Measurements from ENCODE around the gene MALRD1.
"Not testable (repeated sequence)": the region's sequence is repeated elsewhere in the genome, so short reads cannot be mapped to it uniquely, and the experiment has no call there.

The MALRD1 gene

DNA sequence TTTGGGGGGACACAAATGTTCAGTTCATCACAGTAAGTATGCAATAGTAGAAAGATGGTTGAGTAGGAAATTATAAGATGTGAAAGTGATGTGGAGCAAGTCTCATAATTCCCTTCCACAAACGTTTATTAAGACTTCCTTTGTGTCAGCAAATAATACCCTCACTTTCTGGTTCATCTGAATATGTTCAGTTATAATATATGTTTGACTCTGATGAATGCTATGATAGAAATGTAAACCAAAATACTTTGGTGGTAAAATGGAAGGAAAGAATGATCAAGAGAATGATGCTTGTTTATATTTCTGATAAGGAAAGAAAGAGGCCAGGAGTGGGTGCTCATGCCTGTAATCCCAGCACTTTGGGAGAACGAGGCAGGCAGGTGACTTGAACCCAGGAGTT is 655.9 kb downstream of the MALRD1 start:
- no peak for DNase-seq (ENCODE audit: low read depth in 4 of 4, low spot score in 1 of 4)

DNA sequence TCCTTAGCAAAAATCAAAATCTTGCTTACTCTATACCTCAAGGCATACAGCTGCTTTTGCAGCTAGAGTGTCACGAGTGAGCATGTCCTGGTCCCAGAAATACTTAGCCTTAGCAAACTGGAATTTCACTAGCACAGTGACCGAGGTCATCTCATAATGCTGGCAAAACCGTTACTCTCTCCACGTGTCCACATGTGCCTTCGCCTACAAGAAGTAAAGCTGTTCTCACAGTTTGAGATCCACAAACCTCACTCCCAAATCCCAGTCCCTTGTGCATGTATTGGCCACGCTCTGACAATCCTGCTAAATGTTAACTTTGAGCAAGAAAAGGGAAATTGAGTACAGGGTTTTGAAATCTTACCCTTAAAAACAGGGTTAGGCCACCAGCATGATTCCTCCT is 656.6 kb downstream of the MALRD1 start:
- no peak for DNase-seq (ENCODE audit: low read depth in 4 of 4, low spot score in 1 of 4)

DNA sequence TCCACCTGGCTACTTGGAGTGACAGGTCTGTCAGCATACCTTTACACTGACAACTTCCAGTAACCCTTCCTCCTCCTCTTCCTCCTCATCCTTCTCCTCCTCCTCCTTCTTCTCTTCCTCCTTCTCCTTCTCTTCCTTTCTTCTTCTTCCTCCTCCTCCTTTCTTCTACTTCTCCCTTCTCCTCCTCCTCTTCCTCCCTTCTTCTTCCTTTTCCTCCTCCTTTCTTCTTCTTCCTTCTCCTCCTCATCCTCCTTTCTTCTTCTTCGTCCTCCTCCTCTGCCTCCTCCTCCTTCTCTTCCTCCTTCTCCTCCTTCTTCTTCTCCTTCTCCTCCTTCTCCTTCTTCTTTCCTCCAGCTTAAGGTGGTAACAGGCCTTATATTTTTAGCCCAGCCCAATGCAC is 658.3 kb downstream of the MALRD1 start:
- DNase-seq (ENCODE audit: low read depth in 4 of 4, low spot score in 1 of 4): no peak

DNA sequence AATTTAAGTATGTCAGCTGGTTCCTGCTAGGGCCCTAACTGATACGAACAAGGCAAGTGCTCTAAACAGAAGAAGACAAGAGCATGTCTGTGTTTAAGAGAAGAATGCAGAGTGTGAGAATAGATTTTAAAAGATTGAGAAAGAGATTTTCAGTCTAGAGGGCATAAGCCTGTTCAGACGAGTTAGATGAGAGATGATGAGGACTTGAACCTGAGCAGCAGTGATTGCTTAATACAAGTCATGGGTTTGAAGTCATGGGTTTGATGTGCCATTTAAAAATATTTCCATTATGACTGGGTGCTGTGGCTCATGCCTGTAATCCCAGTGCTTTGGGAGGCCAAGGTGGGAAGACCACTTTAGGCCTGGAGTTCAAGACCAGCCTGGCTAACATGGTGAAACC is 658.8 kb downstream of the MALRD1 start:
- no peak for DNase-seq (ENCODE audit: low read depth in 4 of 4, low spot score in 1 of 4)

DNA sequence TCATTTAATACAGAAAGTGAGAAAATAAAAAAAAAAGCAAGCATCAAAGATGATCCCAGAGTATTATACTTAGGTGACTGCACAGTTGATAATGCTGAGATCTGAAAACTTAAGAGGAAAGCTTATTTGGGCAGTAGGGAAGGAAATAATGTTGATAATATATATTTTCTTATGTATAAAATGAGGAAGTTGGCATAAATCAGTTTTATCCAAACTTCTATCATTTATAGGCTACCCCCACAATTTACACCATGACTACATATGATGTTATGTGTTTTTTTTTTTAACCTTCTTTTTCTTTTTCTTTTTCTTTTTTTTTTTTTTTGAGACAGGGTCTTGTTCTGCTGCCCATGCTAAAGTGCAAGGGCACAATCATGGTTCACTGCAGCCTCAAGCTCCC is 659.4 kb downstream of the MALRD1 start:
- DNase-seq (ENCODE audit: low read depth in 4 of 4, low spot score in 1 of 4): no peak

DNA sequence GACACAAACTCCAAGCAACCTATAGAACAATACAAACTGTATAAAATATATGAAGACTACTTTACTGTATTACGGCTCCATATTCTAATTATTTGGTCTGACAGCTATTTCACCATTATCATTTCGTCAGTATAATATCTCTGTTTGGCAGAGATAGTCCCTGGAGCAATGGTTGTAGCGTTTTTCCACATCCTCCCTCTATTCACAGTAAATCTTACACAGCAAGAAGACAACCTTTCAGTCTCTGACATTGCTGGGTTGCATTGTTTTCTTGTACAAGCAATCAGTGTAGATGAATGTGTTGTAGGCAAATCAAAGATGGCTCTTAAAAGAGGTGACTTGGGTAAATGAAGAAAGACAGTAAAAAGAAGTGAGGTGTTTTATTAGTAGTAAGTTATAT is 662.0 kb downstream of the MALRD1 start:
- DNase-seq (ENCODE audit: low read depth in 4 of 4, low spot score in 1 of 4): no peak

DNA sequence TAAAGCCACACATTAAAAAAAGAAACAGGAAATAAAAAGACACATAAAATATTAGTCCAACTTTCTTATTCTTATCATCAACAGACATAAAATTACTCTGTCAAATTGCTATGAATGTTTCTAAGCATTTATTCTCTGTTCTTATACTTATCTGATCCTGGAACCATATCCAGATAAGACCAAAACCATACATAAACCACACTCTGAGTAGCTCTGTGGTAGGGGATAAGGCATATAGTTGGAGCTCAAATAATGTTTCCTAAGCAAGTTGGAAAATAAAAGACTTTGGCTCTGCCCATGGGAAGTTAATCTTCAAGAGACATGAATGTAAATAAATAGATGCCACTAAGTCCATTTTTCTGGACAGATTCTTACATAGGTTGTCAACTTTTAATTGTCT is 664.6 kb downstream of the MALRD1 start:
- DNase-seq (ENCODE audit: low read depth in 4 of 4, low spot score in 1 of 4): no peak

DNA sequence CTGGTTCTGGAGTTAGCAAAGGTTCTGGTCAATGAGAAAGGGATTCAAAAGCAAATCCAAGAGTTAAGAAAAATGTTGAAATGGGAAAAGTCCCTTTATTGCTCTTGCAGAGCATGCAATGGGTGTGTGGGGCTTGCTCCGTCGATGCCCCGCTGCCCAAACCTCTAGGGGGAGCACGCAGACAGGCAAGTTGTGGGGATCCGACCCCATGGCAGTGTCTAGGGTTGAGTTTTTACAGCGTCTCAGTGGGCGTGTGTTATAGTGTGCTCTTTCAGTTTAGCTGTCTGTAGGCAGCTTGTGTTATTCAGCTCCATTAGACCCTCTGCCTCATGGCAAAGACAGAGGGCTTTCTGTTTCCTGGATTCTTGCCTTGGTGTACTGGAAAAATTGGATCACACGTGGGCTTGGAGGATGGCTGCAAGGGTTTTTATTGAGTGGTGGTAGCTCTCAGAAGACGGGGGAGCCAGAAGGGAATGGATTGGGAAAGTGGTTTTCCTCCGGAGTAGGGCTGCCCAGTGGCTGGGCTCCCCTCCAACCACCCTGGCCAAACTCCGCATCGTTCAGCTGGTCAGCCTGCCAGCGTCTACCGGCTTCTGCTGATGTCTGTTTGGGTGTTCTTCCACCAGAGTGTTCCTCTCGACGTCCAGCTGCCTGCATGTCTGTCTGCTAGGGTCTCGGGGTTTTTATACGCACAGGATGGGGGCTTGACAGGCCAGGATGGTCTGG is 665.4 kb downstream of the MALRD1 start:
- DNase-seq (ENCODE audit: low read depth in 4 of 4, low spot score in 1 of 4): no peak

DNA sequence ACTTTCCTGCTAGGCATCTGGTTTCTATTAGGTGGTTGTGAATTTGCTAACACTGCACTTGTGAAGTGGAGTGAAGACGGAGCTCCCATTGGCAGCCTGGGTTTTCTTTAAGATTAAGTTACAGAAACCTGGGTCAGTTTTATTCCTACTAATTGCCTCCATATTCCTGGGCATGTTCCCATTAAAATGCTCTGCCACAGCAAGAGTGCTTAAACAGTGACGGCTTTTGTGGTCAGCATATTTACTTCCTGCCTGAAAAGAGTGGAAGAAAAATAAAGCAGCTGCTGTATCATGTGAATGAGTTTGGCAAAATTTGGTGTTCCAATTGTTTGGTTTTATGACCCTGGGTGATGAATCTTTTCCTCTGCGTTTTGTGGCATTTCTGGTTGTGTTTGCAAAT is 670.7 kb downstream of the MALRD1 start:
- DNase-seq (ENCODE audit: low read depth in 4 of 4, low spot score in 1 of 4): no peak

DNA sequence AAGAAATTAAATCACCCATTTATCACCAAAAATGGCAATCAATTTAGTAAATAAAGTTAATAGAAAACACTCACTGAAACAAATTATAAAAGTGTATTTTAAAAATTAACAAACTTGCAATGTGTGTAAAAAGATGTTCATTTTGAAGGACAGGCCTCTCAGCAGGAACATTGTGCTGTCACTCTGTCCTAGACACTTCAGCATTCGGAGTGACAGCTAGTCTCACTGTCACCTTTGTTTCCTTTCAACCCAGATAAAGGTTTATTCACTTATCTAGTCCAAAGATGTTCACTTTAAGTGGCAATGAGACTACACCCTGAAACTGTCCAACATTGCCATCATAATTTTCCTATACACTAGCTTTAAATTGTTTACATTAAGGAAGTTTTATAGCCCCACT is 675.7 kb downstream of the MALRD1 start:
- DNase-seq (ENCODE audit: low read depth in 4 of 4, low spot score in 1 of 4): no peak

DNA sequence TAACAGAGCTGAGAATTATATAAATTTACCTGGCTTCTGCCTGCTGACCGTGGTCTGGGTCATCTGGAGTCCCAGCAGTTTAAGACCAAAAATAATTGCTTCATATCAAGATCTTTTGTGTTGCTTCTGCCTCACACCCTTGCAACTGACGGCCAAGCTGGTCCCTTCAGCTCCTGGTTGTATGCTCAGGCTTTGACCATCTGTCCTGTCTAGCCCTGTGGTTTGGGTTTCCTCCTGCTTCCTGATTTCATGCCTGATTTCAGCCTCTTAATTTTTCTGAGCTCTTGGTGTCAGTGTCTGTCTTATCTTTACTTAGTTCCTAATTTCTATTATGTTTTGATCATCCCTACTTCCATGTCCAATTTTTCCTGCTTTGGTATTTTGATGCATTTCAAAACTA is 679.8 kb downstream of the MALRD1 start:
- no peak for DNase-seq (ENCODE audit: low read depth in 4 of 4, low spot score in 1 of 4)

DNA sequence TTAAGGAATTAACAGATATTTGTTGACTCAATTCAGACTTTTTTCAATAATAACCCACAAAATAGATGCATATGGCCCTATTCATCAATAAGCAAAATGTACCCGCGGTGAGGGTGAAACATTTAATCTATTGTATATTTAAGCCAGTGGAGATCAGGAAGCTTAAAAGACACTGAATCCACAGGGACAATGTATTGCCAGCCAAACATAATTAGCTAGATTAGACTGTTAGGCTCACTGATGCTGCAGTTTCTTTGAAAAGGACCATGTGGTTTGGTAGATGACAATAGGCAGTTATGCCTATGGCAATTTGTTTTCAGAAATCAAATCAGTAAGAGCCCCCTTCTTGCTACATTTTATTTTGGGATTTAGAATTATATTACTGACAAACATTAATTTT is 680.4 kb downstream of the MALRD1 start:
- no peak for DNase-seq (ENCODE audit: low read depth in 4 of 4, low spot score in 1 of 4)

DNA sequence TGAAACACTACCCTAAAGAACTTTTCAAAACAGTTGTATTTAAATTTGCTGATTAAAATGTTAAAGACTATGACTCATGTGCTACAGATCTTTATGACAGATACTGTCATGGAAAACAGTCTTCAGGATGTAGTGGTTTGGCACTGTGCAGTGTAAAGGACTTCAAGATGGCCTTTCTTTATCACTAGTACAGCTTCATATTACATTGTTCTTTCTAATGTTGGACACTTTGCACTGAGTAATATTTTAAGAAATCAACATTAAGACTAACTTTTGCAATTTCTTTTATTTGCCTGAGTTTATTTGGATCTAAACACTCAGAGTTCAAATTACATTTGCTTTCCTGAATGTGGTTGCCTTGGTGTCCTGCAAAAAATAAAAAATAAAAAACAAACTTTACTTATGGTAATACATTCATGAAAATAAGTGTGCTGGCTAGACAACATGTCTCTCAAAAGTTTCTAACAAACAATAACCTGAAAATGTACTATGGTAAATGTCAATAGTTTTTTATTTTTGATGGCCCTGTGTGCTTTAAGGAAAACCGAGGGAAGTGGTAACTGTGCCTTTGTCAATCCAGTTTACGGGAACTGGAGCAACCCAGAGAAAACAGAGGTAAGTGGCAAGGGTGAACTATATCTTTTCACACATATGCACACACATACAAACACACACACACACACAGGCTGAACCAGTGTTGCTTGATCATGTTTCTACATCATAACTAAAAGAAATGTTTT is 681.7 kb downstream of the MALRD1 start:
- DNase-seq (ENCODE audit: low read depth in 4 of 4, low spot score in 1 of 4): no peak

DNA sequence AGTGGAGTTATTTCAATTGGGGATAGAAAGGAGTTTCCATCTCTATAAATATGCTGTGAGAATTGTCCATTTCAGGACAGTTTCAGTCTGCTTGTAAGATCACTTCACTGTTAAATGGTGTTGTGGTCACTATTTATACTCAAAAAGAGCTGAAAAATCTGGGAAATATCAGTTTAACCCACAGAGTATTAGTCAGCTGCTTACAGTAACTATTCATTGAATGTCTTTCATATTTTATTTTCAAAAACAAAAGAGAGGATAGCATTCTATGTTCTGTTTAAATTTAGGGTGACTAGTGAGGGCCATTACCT is 682.3 kb downstream of the MALRD1 start:
- no peak for DNase-seq (ENCODE audit: low read depth in 4 of 4, low spot score in 1 of 4)

DNA sequence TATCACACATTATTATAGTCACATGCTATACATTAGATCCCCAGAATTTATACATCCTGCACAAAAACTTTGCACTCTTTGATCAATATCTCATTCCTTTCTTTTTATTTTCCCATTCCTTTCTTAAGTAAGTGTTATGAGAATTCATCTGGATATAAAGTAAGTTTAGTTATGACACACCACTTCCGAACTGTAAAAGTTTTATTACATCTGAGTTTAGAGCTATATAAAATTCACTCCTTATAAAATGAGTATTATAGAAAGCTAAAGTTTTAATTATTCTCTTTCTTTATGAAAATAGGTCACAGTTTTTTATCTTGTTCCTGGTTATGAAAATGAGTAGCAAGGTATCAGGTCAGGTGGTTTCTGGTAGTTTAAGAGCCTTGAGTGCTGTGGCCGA is 683.0 kb downstream of the MALRD1 start:
- no peak for DNase-seq (ENCODE audit: low read depth in 4 of 4, low spot score in 1 of 4)

DNA sequence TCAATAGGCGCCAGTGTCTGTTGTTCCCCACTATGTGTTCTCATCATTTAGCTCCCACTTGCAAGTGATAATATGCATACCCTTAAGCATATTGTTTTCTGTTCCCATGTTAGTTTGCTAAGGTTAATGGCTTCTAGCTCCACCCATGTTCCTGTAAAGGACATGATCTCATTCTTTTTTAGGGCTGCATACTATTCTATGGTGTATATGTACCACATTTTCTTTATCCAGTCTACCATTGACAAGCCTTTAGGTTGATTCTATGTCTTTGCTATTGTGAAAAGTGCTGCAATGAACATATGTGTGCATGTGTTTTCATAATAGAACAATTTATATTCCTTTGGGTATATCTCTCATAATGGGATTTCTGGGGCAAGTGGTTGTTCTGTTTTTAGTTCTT is 689.8 kb downstream of the MALRD1 start:
- DNase-seq (ENCODE audit: low read depth in 4 of 4, low spot score in 1 of 4): no peak

DNA sequence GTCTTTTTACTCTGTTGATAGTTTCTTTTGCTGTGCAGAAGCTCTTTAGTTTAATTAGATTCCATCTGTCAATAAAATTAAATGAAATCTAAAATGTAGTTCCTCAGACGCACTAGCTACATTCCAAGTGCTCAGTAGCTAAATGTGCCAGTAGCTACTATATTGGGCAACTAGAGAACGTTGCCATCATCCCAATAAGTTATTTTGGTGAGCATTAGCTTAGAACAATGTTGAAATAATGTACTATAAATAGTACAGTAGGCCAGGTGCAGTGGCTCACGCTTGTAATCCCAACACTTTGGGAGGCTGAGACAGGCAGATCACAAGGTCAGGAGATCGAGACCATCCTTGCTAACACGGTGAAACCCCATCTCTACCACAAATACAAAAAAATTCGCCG is 690.6 kb downstream of the MALRD1 start:
- DNase-seq (ENCODE audit: low read depth in 4 of 4, low spot score in 1 of 4): not testable (repeated sequence)

DNA sequence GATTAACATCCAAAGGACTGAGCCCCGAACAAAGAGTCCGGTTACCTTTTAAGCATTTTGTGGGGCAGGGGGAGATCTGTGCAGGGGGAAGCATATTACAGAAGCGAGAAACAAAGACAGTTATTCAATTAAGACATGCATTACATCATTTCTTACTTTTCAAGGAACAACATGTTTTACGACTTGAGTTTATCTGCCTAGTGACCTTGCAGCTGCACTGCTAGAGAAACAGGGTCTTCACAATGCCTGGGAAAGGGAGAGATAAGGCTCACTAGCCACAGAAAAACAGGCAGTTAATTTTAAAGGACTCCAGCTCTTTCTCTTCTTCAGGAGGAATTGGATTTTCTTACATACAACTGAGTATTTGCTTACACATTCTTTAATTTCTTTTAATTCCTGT is 693.5 kb downstream of the MALRD1 start:
- not testable (repeated sequence) for DNase-seq (ENCODE audit: low read depth in 4 of 4, low spot score in 1 of 4)

DNA sequence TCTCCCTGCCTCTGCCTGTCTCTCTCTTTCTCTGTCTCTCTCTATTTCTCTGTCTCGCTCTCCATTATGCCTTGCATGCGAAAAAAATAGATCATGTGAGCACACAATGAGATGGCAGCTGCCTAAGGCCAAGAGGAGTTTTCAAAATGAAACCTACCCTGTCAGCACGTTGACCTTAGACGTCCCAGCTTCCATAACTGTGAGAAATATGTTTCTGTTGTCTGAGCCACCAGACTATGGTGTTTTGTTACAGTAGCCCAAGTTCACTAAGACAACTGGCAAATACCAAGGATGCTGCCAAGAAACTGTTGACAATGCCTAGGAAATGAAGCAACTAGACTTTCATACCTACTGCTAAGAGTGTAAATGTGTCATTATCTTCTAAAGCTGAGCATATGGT is 697.1 kb downstream of the MALRD1 start:
- no peak for DNase-seq (ENCODE audit: low read depth in 4 of 4, low spot score in 1 of 4)

DNA sequence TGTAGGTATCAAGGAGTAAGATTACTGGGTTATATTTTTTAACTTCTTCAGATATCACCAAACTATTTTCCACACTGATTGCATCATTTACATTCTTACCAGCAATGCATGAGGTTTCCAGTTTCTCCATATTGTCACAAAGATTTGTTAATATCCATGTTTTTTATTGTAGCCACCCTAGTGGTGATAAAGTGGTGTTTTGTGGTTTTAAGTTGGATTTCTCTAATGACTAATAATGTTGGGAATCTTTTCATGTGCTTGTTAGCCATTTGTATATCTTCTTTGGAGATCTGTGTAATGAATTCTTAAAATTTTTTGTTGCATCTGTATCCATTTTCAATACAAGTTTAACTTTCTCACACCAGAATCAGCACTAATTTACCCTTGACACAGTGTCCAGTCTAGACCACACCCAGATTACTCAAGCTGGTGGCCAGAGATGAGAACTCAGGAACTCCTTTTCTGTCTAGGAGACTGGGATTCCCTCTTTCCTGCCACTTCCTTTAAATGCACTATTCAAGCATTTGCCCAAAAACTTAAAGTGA is 700.7 kb downstream of the MALRD1 start:
- no peak for DNase-seq (ENCODE audit: low read depth in 4 of 4, low spot score in 1 of 4)

DNA sequence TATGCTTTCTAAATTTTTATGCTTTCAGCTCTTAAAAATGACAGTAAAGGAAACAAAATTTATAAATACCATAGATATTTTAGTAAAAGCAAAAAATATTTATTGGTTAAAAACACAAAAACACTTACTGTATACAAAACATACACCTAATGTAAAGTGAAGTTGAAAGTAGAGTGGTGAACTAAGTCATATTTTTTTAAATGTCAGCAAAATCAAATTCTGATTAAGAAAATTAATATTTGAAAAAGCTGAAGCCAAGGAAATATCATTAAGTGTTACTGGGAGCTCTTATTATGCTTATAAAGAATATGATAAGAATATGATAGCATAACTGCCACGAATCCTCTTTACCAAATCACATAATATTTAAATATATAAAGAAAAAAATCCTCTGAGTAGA is 702.4 kb downstream of the MALRD1 start:
- DNase-seq (ENCODE audit: low read depth in 4 of 4, low spot score in 1 of 4): no peak

DNA sequence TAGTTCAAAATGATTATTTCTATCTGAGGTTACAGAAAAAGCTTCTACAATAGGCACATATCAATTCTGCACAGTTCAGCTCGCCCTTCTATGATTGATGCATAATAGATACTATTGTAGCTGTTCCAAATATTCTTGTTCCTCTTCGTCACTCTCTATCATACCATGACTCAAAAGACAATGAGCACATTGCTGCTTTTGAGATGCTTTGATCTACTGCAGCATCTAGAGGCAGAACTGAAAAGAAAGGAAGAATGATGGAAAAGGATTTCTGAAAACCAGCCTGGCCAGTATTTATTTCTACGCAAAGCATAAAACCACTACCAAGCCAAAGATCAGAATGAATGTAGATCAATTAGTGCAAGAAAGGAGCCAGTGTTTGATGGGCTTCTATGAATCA is 708.3 kb downstream of the MALRD1 start:
- DNase-seq (ENCODE audit: low read depth in 4 of 4, low spot score in 1 of 4): no peak

DNA sequence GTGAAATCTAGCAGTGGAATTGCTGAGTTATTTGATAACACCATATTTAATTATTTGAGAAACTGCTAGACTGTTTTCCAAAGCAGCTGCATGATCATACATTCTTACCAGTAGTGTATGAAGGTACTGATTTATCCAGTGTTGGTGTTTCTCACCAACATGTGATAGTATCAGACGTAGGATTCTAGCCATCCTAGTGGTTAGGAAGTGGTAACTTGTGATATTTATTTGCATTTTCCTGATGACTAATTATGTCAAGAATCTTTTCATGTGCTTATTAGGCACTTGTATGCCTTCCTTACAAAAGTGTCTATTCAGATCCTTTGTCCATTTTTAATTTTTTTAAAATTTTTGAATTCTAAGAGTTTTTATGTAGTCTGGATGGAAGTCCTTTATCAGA is 713.4 kb downstream of the MALRD1 start:
- no peak for DNase-seq (ENCODE audit: low read depth in 4 of 4, low spot score in 1 of 4)
